Neural crest cell (in vitro differentiated cells): Measurements from ENCODE around the gene TMED9. TPM values are rescaled to one million over a fixed set of nuclear protein-coding genes. Genes with fewer than 3 reads are reported as not detected.

ENCODE experiments used
- DNase-seq: peaks from one replicate; pipeline ENCODE4 v3.0.0; 2021; ENCODE audit warnings: low read depth, mixed read lengths, low spot score
- H3K27ac Mint-ChIP-seq: one replicate; pipeline ENCODE4 v1.8.0; 2021; ENCODE audit warnings: mild to moderate bottlenecking, mixed read lengths; ENCODE audit not compliant: unreplicated experiment
- H3K27me3 Mint-ChIP-seq: 2 replicates; pipeline ENCODE4 v1.8.0; 2021; ENCODE audit warnings: low read depth, mild to moderate bottlenecking, mixed read lengths
- H3K36me3 Mint-ChIP-seq: 2 replicates; pipeline ENCODE4 v1.8.0; 2021; ENCODE audit warnings: low read depth, mild to moderate bottlenecking, mixed read lengths
- H3K4me1 Mint-ChIP-seq: 2 replicates; pipeline ENCODE4 v1.8.0; 2021; ENCODE audit warnings: mixed read lengths
- H3K4me3 Mint-ChIP-seq: one replicate; pipeline ENCODE4 v1.8.0; 2021; ENCODE audit warnings: mild to moderate bottlenecking, mixed read lengths
- H3K9me3 Mint-ChIP-seq: 2 replicates; pipeline ENCODE4 v1.8.0; 2021; ENCODE audit warnings: mixed read lengths
- total RNA-seq: library from RNA; stranded (reverse); gene quantifications from 2 replicates; pipeline ENCODE4 v1.2.1, GENCODE V29; 2021
- TF ChIP-seq, protein P1 (sequence below): fragments of 200-600 bp; sonication (generic); conservative IDR thresholded peaks from 2 replicates; pipeline ENCODE4 v1.5.0; 2021; ENCODE audit warnings: antibody characterized with exemption, mild to moderate bottlenecking

Gene TMED9
- total RNA-seq, 1 donor from 2014 or later: 113 TPM

DNA sequence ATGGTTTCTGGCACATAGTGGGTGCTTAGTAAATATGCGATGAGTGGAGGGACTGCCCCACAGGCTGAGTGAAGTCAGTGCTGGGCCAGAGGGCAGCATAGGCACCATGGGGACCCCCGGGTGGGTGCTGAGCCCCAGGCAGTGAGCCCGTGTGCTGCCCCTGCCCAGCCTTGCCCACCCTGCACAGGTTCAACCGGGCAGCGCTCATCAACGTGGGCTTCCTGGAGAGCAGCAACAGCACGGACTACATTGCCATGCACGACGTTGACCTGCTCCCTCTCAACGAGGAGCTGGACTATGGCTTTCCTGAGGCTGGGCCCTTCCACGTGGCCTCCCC, 15.1 kb downstream of the TMED9 start:
- H3K27ac Mint-ChIP-seq: no peak overlapping the region
- TF ChIP-seq, protein P1, sequence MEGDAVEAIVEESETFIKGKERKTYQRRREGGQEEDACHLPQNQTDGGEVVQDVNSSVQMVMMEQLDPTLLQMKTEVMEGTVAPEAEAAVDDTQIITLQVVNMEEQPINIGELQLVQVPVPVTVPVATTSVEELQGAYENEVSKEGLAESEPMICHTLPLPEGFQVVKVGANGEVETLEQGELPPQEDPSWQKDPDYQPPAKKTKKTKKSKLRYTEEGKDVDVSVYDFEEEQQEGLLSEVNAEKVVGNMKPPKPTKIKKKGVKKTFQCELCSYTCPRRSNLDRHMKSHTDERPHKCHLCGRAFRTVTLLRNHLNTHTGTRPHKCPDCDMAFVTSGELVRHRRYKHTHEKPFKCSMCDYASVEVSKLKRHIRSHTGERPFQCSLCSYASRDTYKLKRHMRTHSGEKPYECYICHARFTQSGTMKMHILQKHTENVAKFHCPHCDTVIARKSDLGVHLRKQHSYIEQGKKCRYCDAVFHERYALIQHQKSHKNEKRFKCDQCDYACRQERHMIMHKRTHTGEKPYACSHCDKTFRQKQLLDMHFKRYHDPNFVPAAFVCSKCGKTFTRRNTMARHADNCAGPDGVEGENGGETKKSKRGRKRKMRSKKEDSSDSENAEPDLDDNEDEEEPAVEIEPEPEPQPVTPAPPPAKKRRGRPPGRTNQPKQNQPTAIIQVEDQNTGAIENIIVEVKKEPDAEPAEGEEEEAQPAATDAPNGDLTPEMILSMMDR: no peak
- H3K36me3 Mint-ChIP-seq: no peaks in the 10 kb centered on the region
- H3K4me1 Mint-ChIP-seq: peaks cover 18% of the 10 kb centered on the region
- peak overlapping the region; percentile 77 for H3K4me3 Mint-ChIP-seq
- DNase-seq: no peak
- no peaks in the 10 kb centered on the region for H3K9me3 Mint-ChIP-seq
- peaks cover 3% of the 10 kb centered on the region for H3K27me3 Mint-ChIP-seq

DNA sequence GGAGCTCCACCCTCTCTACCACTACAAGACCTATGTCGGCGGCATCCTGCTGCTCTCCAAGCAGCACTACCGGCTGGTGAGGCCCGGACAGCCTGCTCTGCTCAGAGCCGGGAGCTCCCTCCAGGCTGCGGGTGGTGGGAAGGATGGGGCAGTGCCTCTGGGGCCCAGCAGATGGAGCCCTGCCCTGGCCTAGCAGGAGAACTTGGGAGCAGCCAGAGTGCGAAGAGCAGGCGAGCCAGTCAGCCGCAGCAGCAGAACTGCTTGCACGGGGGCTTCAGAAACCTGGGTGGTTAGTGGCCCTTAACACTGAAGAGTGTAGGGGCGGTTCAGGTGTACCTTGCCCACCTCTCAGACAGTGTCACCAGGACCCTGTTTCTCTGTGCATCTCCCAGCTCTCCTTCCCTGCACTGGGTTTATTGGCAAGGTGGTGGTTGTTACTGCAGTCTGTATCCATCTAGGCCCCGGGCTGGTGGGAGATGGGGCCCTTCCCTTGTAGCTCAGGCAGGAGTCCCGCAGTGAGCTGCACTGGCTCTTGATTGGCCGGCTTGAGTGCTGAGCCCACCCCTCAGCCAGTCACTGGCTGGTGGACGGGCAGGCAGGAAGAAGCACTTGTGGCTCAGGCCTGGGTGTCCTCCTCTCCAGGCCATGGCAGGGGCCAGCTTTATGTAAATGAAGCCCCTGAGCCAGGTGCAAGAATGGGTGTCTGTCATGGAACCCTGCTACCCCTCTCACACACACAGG, 15.6 kb downstream of the TMED9 start:
- Mint-ChIP-seq H3K4me1 (peaks cover 18% of the 10 kb centered on the region), H3K27ac (no peak overlapping the region), H3K27me3 (peaks cover 3% of the 10 kb centered on the region), H3K36me3 (no peaks in the 10 kb centered on the region), H3K9me3 (no peaks in the 10 kb centered on the region), H3K4me3 (peak overlapping the region; percentile 77)
- TF ChIP-seq, protein P1: peak; percentile 90
- DNase-seq: peak; percentile 77

DNA sequence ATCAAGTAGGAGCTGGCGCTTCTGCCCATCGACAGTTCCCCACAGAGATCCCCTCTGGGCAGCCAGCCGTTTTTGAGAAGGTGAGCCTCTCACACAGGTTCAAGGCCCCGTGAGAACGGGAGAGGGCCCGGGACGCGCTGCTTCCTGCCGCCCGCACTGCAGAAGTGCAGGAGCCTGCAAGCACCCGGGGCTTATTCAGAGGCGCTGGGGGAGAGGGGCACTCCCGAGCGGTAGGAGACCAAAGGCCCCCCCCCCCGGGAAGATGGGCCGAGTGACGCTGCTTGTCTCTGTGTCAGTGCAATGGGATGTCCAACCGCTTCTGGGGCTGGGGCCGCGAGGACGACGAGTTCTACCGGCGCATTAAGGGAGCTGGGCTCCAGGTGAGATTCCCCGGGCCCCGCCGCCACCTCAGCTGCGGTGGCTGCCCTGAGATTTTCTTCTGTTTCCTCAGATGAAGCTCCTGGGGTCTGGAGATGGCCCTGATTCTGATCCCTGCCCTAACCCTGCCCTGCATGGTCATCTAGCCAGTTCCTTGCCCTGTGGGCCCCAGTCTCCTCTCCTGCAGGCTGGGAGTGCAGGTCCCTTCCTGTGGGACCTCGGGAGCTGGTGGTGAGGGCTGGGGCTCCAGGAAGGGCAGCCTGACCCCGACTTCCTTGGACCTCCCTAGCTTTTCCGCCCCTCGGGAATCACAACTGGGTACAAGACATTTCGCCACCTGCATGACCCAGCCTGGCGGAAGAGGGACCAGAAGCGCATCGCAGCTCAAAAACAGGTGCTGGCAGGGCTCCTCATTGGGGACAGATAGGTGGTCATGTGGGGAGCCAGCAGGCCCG, 16.5 kb downstream of the TMED9 start:
- DNase-seq: no peak
- TF ChIP-seq, protein P1: no peak
- Mint-ChIP-seq H3K27ac (no peak overlapping the region), H3K9me3 (no peaks in the 10 kb centered on the region), H3K4me3 (peak overlapping the region; percentile 77), H3K27me3 (peaks cover 3% of the 10 kb centered on the region), H3K4me1 (peaks cover 18% of the 10 kb centered on the region), H3K36me3 (no peaks in the 10 kb centered on the region)

- DNase-seq: no peak
- Mint-ChIP-seq H3K9me3 (no peaks in the 10 kb centered on the region), H3K4me1 (peaks cover 18% of the 10 kb centered on the region), H3K4me3 (no peak overlapping the region), H3K36me3 (no peaks in the 10 kb centered on the region), H3K27ac (no peak overlapping the region), H3K27me3 (peaks cover 3% of the 10 kb centered on the region)
- TF ChIP-seq, protein P1: no peak
These were observed 17.4 kb downstream of the TMED9 start for GRCh38 chr5:177609076-177610059.

DNA sequence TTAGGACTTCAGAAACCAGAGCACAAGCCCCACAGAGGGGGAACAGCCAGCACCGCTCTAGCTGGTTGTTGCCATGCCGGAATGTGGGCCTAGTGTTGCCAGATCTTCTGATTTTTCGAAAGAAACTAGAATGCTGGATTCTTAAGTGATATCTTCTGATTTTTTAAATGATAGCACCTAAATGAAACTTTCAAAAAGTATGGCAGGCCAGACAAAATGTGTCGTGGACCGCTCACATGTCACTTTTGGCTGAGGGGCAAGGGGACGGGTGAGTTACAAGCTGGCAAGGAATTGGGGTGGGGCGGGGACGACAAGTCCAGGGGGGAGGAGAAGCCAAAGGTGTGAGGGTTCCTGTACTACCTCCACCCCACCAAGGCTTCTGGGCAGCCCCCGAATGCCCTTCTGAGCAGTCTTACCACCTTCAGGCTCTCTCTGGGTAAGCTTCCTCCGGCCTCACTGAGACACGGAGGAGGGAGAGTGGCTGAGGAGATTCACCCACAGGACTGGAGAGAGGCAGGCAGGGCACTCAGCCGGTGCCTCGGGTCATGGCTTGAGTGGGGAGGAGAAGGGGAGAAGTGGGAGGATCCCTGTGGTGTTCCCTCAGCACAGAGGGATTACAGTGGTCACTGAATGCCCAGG, 18.2 kb downstream of the TMED9 start:
- no peak overlapping the region for H3K4me3 Mint-ChIP-seq
- H3K4me1 Mint-ChIP-seq: peaks cover 18% of the 10 kb centered on the region
- DNase-seq: no peak
- H3K36me3 Mint-ChIP-seq: no peaks in the 10 kb centered on the region
- TF ChIP-seq, protein P1: no peak
- H3K27me3 Mint-ChIP-seq: peaks cover 3% of the 10 kb centered on the region
- H3K27ac Mint-ChIP-seq: peak overlapping the region; percentile 35
- no peaks in the 10 kb centered on the region for H3K9me3 Mint-ChIP-seq
